GM12892 (cell line): ENCODE data around the gene ZDHHC14.

Source experiments
- POLR2A ChIP-seq: IDR thresholded peaks from 2 replicates; pipeline ENCODE4 v1.6.1; 2011; ENCODE audit warnings: low read depth, low read length, control low read depth
- POLR2AphosphoS5 ChIP-seq: IDR thresholded peaks from 2 replicates; pipeline ENCODE4 v1.6.1; 2011; ENCODE audit warnings: low read depth, low read length, control low read depth

DNA sequence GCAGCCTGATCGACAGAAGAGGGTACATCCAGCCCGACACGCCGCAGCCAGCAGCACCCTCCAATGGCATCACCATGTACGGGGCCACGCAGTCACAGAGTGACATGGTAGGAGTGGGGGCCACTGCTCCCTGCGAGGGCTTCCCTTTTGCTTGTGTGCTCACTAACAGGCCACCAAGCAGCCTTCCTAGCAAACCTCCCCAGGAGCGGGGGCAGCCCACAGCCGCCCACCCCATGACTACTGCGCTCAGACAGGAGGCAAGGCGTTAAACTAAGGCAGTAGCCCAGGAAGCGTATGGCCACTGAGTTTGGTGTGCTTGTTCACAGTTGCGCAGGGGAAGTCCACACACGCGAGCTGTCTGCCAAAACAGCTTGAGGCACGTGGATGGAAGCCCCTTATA, 272.5 kb downstream of the ZDHHC14 start:
- no peak for TF ChIP-seq POLR2AphosphoS5
- TF ChIP-seq POLR2A, result no peak
